Peyer's patch (tissue), 4 donors: Measurements from ENCODE around the gene L3MBTL3.

ENCODE experiments used
- POLR2A ChIP-seq, 2 donors: fragments of 450-650 bp; IDR thresholded peaks; one replicate each; pipeline ENCODE4 v1.5.1; 2017; ENCODE audit warnings: antibody characterized with exemption in 2 of 2, mild to moderate bottlenecking in 2 of 2, moderate library complexity in 2 of 2
- TF ChIP-seq, protein P1 (sequence below), 6 experiments: fragments of 450-650 bp in 4 of 6; fragments of 200-600 bp in 2 of 6; sonication (generic) in 1 of 6; IDR thresholded peaks; one replicate each; pipeline ENCODE4 v1.5.1; 2017 to 2019; ENCODE audit warnings: antibody characterized with exemption in 6 of 6, mild to moderate bottlenecking in 3 of 6, moderate library complexity in 1 of 6

GRCh38 chr6:129969064-129969463, 49.3 kb upstream of the L3MBTL3 start:
- TF ChIP-seq, protein P1, sequence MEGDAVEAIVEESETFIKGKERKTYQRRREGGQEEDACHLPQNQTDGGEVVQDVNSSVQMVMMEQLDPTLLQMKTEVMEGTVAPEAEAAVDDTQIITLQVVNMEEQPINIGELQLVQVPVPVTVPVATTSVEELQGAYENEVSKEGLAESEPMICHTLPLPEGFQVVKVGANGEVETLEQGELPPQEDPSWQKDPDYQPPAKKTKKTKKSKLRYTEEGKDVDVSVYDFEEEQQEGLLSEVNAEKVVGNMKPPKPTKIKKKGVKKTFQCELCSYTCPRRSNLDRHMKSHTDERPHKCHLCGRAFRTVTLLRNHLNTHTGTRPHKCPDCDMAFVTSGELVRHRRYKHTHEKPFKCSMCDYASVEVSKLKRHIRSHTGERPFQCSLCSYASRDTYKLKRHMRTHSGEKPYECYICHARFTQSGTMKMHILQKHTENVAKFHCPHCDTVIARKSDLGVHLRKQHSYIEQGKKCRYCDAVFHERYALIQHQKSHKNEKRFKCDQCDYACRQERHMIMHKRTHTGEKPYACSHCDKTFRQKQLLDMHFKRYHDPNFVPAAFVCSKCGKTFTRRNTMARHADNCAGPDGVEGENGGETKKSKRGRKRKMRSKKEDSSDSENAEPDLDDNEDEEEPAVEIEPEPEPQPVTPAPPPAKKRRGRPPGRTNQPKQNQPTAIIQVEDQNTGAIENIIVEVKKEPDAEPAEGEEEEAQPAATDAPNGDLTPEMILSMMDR (IDR thresholded peaks at IDR 0.05): no peak
- no peak for TF ChIP-seq POLR2A (IDR thresholded peaks at IDR 0.05)
